SU-DHL-6 (cell line): Measurements from ENCODE around the gene CERS6.

Source experiments
- H2AFZ ChIP-seq: fragments of 200-600 bp; sonication (generic); 2 replicates; pipeline ENCODE4 v1.6.1; 2014; ENCODE audit warnings: low read depth, mild to moderate bottlenecking, moderate library complexity, mixed read lengths, antibody characterized with exemption, low read length; ENCODE audit not compliant: severe bottlenecking
- H3F3A ChIP-seq: fragments of 200-600 bp; shearing (Covaris generic); 2 replicates; pipeline ENCODE4 v1.6.0; 2016; ENCODE audit warnings: antibody characterized with exemption, mild to moderate bottlenecking; ENCODE audit not compliant: insufficient read depth
- H3K27ac ChIP-seq: fragments of 200-600 bp; sonication (generic); 2 replicates; pipeline ENCODE4 v1.5.1; 2016; ENCODE audit warnings: low read depth, mild to moderate bottlenecking, low read length, moderate library complexity, mixed read lengths
- H3K27me3 ChIP-seq: fragments of 200-600 bp; sonication (generic), shearing (Covaris generic); 2 replicates; pipeline ENCODE4 v1.6.0; 2014; ENCODE audit warnings: mild to moderate bottlenecking, low read length
- H3K36me3 ChIP-seq: fragments of 200-600 bp; sonication (generic); 2 replicates; pipeline ENCODE4 v1.6.1; 2014; ENCODE audit warnings: mild to moderate bottlenecking, low read length, mixed read lengths
- H3K4me2 ChIP-seq: fragments of 300-600, 200-600 bp; shearing (Covaris generic), sonication (generic); 2 replicates; pipeline ENCODE4 v1.6.0; 2014; ENCODE audit warnings: low read length, low read depth, mild to moderate bottlenecking; ENCODE audit not compliant: poor library complexity, severe bottlenecking
- H3K4me3 ChIP-seq: fragments of 200-600 bp; sonication (generic); 2 replicates; pipeline ENCODE4 v1.5.1; 2014; ENCODE audit warnings: antibody characterized with exemption, low read length, mild to moderate bottlenecking, mixed read lengths; ENCODE audit not compliant: insufficient read depth, poor library complexity, severe bottlenecking
- H3K79me2 ChIP-seq: fragments of 200-600 bp; sonication (generic); 2 replicates; pipeline ENCODE4 v1.6.1; 2014; ENCODE audit warnings: mild to moderate bottlenecking, low read length, moderate library complexity; ENCODE audit not compliant: insufficient read depth
- H3K9ac ChIP-seq: fragments of 200-600 bp; sonication (generic); 2 replicates; pipeline ENCODE4 v1.7.0; 2014; ENCODE audit warnings: mild to moderate bottlenecking, low read length
- H3K9me2 ChIP-seq: fragments of 200-600 bp; sonication (generic); replicated peaks from 2 replicates; pipeline ENCODE4 v1.6.1; 2014; ENCODE audit warnings: low read length; ENCODE audit not compliant: insufficient read depth
- H3K9me3 ChIP-seq: fragments of 200-600 bp; sonication (generic); 2 replicates; pipeline ENCODE4 v1.6.1; 2014; ENCODE audit warnings: low read length, mixed read lengths; ENCODE audit not compliant: insufficient read depth
- H4K20me1 ChIP-seq: fragments of 200-600 bp; sonication (generic); 2 replicates; pipeline ENCODE4 v1.6.1; 2014; ENCODE audit warnings: low read depth, mild to moderate bottlenecking, antibody characterized with exemption, low read length, moderate library complexity, mixed read lengths
- EZH2phosphoT487 ChIP-seq: fragments of 200-600 bp; sonication (generic), shearing (Covaris generic); conservative IDR thresholded peaks from 2 replicates; pipeline ENCODE4 v1.6.1; 2018; ENCODE audit warnings: mild to moderate bottlenecking, antibody characterized with exemption, low read length, moderate library complexity, mixed read lengths
- TF ChIP-seq, protein P1 (sequence below): fragments of 200-600 bp; sonication (generic); IDR thresholded peaks from one replicate; pipeline ENCODE4 v1.5.1; 2017; ENCODE audit warnings: antibody characterized with exemption, mild to moderate bottlenecking, low read length, moderate library complexity; ENCODE audit not compliant: insufficient read depth, poor library complexity, severe bottlenecking

Gene CERS6

GRCh38 chr2:168748461-168748860 lies 292.4 kb downstream of the CERS6 start:
- no peak overlapping the region for H2AFZ ChIP-seq
- H3K9ac ChIP-seq, result no peak overlapping the region
- no peaks in the 10 kb centered on the region for H3F3A ChIP-seq
- no peak overlapping the region for H3K27ac ChIP-seq
- no peaks in the 10 kb centered on the region for H3K27me3 ChIP-seq
- H3K9me2 ChIP-seq, result no peaks in the 10 kb centered on the region
- TF ChIP-seq, protein P1, sequence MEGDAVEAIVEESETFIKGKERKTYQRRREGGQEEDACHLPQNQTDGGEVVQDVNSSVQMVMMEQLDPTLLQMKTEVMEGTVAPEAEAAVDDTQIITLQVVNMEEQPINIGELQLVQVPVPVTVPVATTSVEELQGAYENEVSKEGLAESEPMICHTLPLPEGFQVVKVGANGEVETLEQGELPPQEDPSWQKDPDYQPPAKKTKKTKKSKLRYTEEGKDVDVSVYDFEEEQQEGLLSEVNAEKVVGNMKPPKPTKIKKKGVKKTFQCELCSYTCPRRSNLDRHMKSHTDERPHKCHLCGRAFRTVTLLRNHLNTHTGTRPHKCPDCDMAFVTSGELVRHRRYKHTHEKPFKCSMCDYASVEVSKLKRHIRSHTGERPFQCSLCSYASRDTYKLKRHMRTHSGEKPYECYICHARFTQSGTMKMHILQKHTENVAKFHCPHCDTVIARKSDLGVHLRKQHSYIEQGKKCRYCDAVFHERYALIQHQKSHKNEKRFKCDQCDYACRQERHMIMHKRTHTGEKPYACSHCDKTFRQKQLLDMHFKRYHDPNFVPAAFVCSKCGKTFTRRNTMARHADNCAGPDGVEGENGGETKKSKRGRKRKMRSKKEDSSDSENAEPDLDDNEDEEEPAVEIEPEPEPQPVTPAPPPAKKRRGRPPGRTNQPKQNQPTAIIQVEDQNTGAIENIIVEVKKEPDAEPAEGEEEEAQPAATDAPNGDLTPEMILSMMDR, result no peak
- no peak for TF ChIP-seq EZH2phosphoT487
- H3K9me3 ChIP-seq, result no peaks in the 10 kb centered on the region
- H3K4me3 ChIP-seq, result no peak overlapping the region
- H4K20me1 ChIP-seq, result no peaks in the 10 kb centered on the region
- no peaks in the 10 kb centered on the region for H3K36me3 ChIP-seq
- no peaks in the 10 kb centered on the region for H3K79me2 ChIP-seq
- H3K4me2 ChIP-seq, result no peak overlapping the region

GRCh38 chr2:168749297-168749696 lies 293.2 kb downstream of the CERS6 start:
- H4K20me1 ChIP-seq, result no peaks in the 10 kb centered on the region
- TF ChIP-seq EZH2phosphoT487, result no peak
- TF ChIP-seq, protein P1, result no peak
- no peaks in the 10 kb centered on the region for H3K9me2 ChIP-seq
- no peaks in the 10 kb centered on the region for H3F3A ChIP-seq
- no peak overlapping the region for H3K4me3 ChIP-seq
- H2AFZ ChIP-seq, result no peak overlapping the region
- no peak overlapping the region for H3K4me2 ChIP-seq
- H3K36me3 ChIP-seq, result no peaks in the 10 kb centered on the region
- no peak overlapping the region for H3K27ac ChIP-seq
- no peaks in the 10 kb centered on the region for H3K79me2 ChIP-seq
- H3K27me3 ChIP-seq, result no peaks in the 10 kb centered on the region
- H3K9me3 ChIP-seq, result no peaks in the 10 kb centered on the region
- H3K9ac ChIP-seq, result no peak overlapping the region

DNA sequence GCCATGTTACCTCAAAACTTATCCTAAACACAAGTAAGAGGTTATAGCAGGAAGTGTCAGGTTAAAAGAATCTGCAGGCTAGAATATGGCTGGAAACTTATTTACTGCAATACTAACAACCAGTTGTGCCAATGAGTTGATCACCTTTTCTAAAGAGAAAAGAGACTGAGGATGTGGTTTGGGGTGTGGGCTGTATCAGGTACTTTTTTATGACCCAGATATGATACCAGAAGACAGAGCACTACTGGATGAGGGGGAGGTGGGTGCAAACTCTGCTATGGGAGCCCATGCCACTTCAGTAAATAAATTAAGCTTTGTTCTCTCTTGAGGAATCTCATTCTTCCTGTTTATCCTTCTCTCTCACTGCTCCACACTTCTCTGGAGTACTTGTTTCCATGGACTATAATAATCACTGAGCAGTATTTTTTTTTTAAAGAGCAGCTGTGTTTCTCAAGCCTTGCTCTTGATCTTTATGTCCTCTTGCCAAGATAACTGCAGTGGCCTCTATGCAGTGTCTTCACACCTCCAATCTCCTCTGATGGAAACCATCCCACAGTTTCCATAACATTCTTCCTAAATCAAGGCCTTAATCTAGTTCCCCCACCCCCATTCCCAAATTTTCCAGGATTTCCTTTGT lies 295.1 kb downstream of the CERS6 start:
- Histone ChIP-seq H3K4me3 (no peak overlapping the region), H3K27me3 (no peaks in the 10 kb centered on the region), H3F3A (no peaks in the 10 kb centered on the region), H3K4me2 (no peak overlapping the region), H3K79me2 (no peaks in the 10 kb centered on the region), H3K9me3 (no peaks in the 10 kb centered on the region), H2AFZ (no peak overlapping the region), H3K27ac (no peak overlapping the region), H3K9me2 (no peaks in the 10 kb centered on the region), H3K9ac (no peak overlapping the region), H4K20me1 (no peaks in the 10 kb centered on the region), H3K36me3 (no peaks in the 10 kb centered on the region)
- TF ChIP-seq EZH2phosphoT487, result no peak
- TF ChIP-seq, protein P1, result no peak
